ENCODE measurements around the gene CTNNB1. TPM values are rescaled to one million over a fixed set of nuclear protein-coding genes. Genes with fewer than 3 reads are reported as not detected.

The CTNNB1 gene
- polyA plus RNA-seq, 1 donor (not counting 4 experiments of a cell fraction or from before 2014, with no cell fraction given) = 644 TPM

- H3K4me1 ChIP-seq (ENCODE audit: control insufficient read depth, extremely low read depth, insufficient read depth, low read length) = no peaks in the 10 kb centered on the region
- H3K27me3 ChIP-seq (ENCODE audit: control insufficient read depth, extremely low read depth, insufficient read depth, low read length) = no peaks in the 10 kb centered on the region
- FAIRE-seq (no peak), DNase-seq (ENCODE audit: low read depth, low spot score) (no peak)
- no peak overlapping the region for H3K27ac ChIP-seq (ENCODE audit: control insufficient read depth, insufficient read depth, low read length)
- H3K4me2 ChIP-seq (ENCODE audit: control insufficient read depth, extremely low read depth, insufficient read depth, low read depth, low read length) = no peak overlapping the region
- no peak for TF ChIP-seq EZH2 (IDR thresholded peaks at IDR 0.05; ENCODE audit: low read length)
- no peak for TF ChIP-seq CTCF (optimal IDR thresholded peaks at IDR 0.05 in 1 of 3, IDR thresholded peaks at IDR 0.05 in 1 of 3, conservative IDR thresholded peaks at IDR 0.05 in 1 of 3; ENCODE audit: extremely low read depth in 1 of 3, insufficient read depth in 2 of 3, low read length in 3 of 3)
- no peak overlapping the region for H2AFZ ChIP-seq (ENCODE audit: control insufficient read depth, low read length)
- no peaks in the 10 kb centered on the region for H3K9me1 ChIP-seq (ENCODE audit: control insufficient read depth, extremely low read depth, insufficient read depth, low read length)
- H3K4me3 ChIP-seq (ENCODE audit: control insufficient read depth in 2 of 3, extremely low read depth in 1 of 3, insufficient read depth in 2 of 3, low read depth in 1 of 3, low read length in 3 of 3) = no peak overlapping the region
- H3K9me3 ChIP-seq (ENCODE audit: control insufficient read depth, low read depth, low read length) = no peaks in the 10 kb centered on the region
- H3K79me2 ChIP-seq (ENCODE audit: control insufficient read depth, insufficient read depth, low read length) = no peaks in the 10 kb centered on the region
- no peak overlapping the region for H3K9ac ChIP-seq (ENCODE audit: control insufficient read depth, extremely low read depth, insufficient read depth, low read length)
- no peaks in the 10 kb centered on the region for H3K36me3 ChIP-seq (ENCODE audit: control insufficient read depth in 2 of 2, extremely low read depth in 1 of 2, insufficient read depth in 2 of 2, low read length in 2 of 2)
- dilution Hi-C loops (cut with MboI; ENCODE audit: extremely low pct_ligation_motif_present, low sequenced_read_pairs) = no loop called here
- no peaks in the 10 kb centered on the region for H4K20me1 ChIP-seq (ENCODE audit: control insufficient read depth, extremely low read depth, insufficient read depth, low read length)
These were observed 59.0 kb downstream of the CTNNB1 start for GRCh38 chr3:41258239-41258800.

DNA sequence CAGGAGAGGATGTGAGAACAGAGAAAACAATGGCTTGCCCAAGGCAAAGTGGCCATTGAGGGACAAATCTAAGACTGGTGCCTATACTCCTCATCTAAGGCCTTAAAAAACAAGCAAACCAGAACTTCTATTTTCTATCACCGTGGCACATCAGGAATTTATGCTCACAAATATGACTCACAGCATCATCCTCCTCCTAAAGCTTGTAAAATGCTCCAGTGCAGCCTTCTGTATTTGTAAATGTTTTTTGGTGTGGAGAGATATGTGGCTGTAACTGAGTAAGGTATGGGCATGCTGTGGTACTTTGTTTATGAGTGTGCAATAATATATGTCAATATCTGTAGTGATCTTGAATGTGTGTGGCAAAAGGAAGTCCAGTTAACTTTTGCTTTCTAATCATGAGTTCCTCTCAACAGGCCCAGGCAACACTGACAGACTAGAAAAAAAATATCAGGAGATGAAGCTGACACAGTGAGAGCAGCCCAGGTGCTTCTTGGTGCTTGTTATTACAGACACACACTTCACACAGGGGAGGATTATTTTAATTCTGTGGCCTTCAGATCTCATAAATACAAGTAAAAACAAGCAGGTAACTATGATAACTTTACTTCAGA, 60.3 kb downstream of the CTNNB1 start:
- no peaks in the 10 kb centered on the region for H3K9me3 ChIP-seq (ENCODE audit: control insufficient read depth, low read depth, low read length)
- H3K27me3 ChIP-seq (ENCODE audit: control insufficient read depth, extremely low read depth, insufficient read depth, low read length) = no peaks in the 10 kb centered on the region
- H3K9ac ChIP-seq (ENCODE audit: control insufficient read depth, extremely low read depth, insufficient read depth, low read length) = no peak overlapping the region
- no peak overlapping the region for H3K27ac ChIP-seq (ENCODE audit: control insufficient read depth, insufficient read depth, low read length)
- no peak overlapping the region for H3K4me2 ChIP-seq (ENCODE audit: control insufficient read depth, extremely low read depth, insufficient read depth, low read depth, low read length)
- no peaks in the 10 kb centered on the region for H3K36me3 ChIP-seq (ENCODE audit: control insufficient read depth in 2 of 2, extremely low read depth in 1 of 2, insufficient read depth in 2 of 2, low read length in 2 of 2)
- no peaks in the 10 kb centered on the region for H4K20me1 ChIP-seq (ENCODE audit: control insufficient read depth, extremely low read depth, insufficient read depth, low read length)
- no peaks in the 10 kb centered on the region for H3K79me2 ChIP-seq (ENCODE audit: control insufficient read depth, insufficient read depth, low read length)
- H3K4me1 ChIP-seq (ENCODE audit: control insufficient read depth, extremely low read depth, insufficient read depth, low read length) = no peaks in the 10 kb centered on the region
- no peak overlapping the region for H2AFZ ChIP-seq (ENCODE audit: control insufficient read depth, low read length)
- TF ChIP-seq CTCF (optimal IDR thresholded peaks at IDR 0.05 in 1 of 3, IDR thresholded peaks at IDR 0.05 in 1 of 3, conservative IDR thresholded peaks at IDR 0.05 in 1 of 3; ENCODE audit: extremely low read depth in 1 of 3, insufficient read depth in 2 of 3, low read length in 3 of 3) (no peak), EZH2 (IDR thresholded peaks at IDR 0.05; ENCODE audit: low read length) (no peak)
- dilution Hi-C loops (cut with MboI; ENCODE audit: extremely low pct_ligation_motif_present, low sequenced_read_pairs) = no loop called here
- FAIRE-seq (no peak), DNase-seq (ENCODE audit: low read depth, low spot score) (no peak)
- H3K4me3 ChIP-seq (ENCODE audit: control insufficient read depth in 2 of 3, extremely low read depth in 1 of 3, insufficient read depth in 2 of 3, low read depth in 1 of 3, low read length in 3 of 3) = no peak overlapping the region
- H3K9me1 ChIP-seq (ENCODE audit: control insufficient read depth, extremely low read depth, insufficient read depth, low read length) = no peaks in the 10 kb centered on the region

Data from keratinocyte (primary cell).